WI38 (cell line): ENCODE measurements around the gene ZC3H18.
"Not testable (repeated sequence)": the region's sequence is repeated elsewhere in the genome, so short reads cannot be mapped to it uniquely, and the experiment has no call there.

Experiments
- H3K4me3 ChIP-seq: 2 replicates; pipeline ENCODE4 v1.5.1; 2011; ENCODE audit warnings: low read depth, mild to moderate bottlenecking, control low read depth, low read length
- TF ChIP-seq, protein P1 (sequence below): IDR thresholded peaks from 2 replicates; pipeline ENCODE4 v1.5.1; 2012; ENCODE audit warnings: low read depth, mild to moderate bottlenecking, control low read depth, low read length

Gene ZC3H18

DNA sequence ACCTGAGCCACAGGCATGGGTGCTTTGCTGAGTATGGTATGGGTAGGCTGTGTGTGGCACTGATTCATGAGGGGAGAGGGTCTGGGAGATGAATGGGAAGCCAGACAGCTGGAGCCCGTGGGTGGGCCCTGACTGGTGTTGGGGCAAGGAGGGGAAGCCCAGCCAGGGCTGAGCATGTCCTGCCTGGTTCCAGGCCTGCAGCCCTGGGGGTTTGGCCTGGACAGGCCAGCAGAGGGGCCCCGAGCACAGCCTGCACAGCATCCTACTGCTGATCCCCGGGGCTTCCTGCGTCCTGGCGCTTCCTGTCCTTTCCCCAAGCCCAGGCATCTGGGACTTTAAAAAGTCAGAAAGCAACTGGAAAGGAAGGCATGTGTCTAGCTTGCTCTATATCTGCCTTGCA lies 97.3 kb downstream of the ZC3H18 start:
- no peak overlapping the region for H3K4me3 ChIP-seq
- TF ChIP-seq, protein P1, sequence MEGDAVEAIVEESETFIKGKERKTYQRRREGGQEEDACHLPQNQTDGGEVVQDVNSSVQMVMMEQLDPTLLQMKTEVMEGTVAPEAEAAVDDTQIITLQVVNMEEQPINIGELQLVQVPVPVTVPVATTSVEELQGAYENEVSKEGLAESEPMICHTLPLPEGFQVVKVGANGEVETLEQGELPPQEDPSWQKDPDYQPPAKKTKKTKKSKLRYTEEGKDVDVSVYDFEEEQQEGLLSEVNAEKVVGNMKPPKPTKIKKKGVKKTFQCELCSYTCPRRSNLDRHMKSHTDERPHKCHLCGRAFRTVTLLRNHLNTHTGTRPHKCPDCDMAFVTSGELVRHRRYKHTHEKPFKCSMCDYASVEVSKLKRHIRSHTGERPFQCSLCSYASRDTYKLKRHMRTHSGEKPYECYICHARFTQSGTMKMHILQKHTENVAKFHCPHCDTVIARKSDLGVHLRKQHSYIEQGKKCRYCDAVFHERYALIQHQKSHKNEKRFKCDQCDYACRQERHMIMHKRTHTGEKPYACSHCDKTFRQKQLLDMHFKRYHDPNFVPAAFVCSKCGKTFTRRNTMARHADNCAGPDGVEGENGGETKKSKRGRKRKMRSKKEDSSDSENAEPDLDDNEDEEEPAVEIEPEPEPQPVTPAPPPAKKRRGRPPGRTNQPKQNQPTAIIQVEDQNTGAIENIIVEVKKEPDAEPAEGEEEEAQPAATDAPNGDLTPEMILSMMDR = no peak

DNA sequence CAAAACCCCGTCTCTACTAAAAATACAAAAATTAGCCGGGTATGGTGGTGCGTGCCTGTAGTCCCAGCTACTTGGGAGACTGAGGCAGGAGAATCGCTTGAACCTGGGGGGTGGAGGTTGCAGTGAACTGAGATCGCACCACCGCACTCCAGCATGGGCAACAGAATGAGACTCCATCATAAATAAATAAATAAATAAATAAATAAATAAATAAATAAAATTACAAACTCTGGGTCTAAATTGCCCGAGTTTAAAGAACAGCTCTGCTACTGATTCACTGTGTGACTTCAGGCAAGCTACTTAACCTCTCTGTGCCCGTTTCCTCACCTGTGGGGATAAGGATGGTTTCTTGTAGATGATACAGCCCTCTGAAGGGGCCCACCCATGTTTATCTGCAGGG lies 99.3 kb downstream of the ZC3H18 start:
- H3K4me3 ChIP-seq = not testable (repeated sequence)

DNA sequence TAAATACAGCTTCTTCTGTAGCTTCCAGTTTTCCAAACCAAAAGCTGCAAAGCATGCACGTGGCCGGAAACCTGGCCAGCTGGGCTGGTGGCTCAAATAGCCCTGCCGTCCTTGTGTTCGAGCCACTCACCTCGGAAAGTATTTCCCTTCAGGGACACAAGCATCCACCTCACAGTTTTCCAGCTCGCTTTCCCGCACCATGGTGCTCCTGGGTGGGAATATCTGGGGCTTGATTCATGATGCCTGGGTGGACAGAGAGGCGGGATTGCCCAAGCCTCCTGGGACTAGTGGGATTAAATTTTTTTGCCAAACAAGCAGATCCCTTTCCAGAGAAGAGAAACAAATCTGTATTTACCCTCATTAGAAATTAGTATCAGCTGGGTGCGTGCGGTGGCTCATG lies 99.8 kb downstream of the ZC3H18 start:
- TF ChIP-seq, protein P1 = no peak
- H3K4me3 ChIP-seq = no peak overlapping the region

DNA sequence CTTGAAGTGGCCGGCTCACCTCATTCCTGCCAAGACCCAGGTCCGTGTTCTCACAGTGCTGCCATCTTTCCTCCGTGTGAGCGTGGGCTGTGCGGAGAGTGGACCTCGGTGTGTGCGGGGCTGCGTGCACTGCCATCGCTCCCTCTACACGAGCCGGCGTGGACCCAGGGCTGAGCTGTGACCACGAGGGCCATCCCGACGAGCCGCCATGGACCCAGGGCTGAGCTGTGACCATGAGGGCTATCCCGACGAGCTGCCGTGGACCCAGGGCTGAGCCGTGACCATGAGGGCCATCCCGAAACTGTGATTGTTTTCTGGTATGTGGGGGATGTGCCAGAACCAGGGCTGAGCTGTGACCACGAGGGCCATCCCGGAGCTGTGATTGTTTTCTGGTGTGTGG lies 101.6 kb downstream of the ZC3H18 start:
- no peak overlapping the region for H3K4me3 ChIP-seq
- TF ChIP-seq, protein P1 = no peak

DNA sequence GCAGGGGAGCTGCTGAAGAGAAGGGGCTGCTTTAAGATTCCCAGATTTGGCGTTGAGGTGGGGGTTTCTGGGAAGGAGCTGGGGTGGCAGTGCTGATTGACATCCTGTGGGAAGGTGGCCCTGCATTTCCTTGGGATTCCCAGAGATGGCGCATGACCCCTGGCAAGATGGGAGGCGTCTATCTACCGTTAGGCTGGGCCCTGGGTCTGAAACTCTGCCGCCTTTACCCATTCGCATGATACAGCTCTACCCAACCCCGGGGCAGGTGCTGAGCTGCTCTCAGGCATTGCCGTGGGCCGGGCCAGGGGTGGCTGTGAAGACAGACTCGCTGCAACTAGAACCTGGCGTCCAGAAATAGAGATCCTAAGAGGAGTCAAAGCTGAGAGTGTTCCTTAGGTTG lies 102.6 kb downstream of the ZC3H18 start:
- no peak overlapping the region for H3K4me3 ChIP-seq
- TF ChIP-seq, protein P1 = no peak

DNA sequence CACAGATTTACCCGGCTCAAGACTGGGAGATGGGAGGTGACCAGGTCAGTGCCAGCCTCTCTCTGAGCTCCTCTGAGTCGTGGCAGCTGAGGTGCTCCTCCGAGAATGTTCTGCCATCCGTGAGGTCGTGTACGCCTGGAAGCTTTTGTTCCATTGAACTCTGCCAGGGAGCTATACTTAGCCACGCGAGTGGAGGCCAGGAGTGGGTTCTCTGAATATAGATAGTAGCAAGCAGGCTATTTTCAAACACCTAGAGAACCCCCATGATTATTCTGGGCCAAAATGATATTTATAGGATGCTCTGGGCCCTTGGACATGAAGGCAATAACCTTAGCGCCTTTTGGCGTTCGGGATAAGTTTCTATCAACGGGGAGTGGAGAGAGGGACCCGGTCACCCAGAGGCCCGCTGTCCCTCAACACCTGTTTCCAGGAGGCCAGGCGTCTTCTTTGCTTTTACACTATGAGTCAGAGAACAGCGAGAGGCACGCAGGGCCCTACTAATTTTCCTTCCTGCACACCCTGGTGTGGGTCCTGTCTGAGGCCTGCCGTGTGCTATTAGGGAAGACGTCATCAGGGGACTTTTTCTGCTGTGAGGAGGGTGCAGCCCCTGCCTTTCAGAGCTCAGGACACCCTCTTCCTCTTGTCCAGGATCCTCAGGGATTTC lies 103.6 kb downstream of the ZC3H18 start:
- H3K4me3 ChIP-seq = no peak overlapping the region
- TF ChIP-seq, protein P1 = no peak

DNA sequence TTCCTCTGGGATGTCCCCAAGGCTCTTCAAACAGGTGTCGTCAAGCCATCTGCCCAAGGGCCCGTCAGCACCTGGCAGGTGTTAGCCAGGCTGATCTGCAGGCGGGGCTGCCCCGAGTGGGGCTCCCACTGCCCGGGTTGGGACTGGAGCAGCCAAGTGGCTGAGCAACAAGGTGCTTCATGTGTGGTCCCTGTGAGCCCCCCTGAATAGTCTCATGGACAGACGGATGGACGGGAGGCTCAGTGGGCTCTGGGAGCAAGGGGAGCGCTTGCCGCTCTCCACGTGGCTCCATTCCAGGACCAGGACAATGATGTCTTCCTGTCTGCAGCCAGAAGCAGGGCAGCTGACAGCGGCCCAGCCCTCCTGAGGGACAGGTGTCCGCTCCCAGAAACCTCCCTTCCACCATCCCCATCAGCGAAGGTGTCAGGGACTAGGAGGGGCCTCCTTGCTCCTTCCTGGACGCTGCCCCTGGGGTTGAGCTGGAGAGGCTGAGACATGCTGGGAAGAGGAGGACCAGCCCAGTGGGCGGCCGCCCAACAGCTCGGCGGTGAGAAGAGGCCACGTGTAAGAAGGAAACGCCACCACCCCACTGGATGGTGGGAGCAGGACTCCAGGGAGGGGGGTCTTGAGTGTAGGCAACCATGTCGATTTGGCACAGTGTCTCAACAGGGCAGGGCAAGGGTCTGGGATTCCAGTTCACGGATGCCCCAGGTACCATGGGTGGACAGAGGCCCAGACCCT lies 106.5 kb downstream of the ZC3H18 start:
- H3K4me3 ChIP-seq = no peak overlapping the region
- TF ChIP-seq, protein P1 = no peak
